Pancreas (tissue), 10 donors: ENCODE measurements around the gene KNL1. TPM values are rescaled to one million over a fixed set of nuclear protein-coding genes. Genes with fewer than 3 reads are reported as not detected.
"Not testable (repeated sequence)": the region's sequence is repeated elsewhere in the genome, so short reads cannot be mapped to it uniquely, and the experiment has no call there.

ENCODE experiments used
- ATAC-seq, 4 donors: fragments of 200-7000 bp; cut with Tn5 transposase; one replicate each; pipeline versions ENCODE4 v1.8.0 to v1.9.1; 2020; ENCODE audit warnings: mild to moderate bottlenecking in 4 of 4, moderate library complexity in 4 of 4
- DNase-seq, 6 donors: peaks; one replicate each; pipeline ENCODE4 v3.0.0-alpha.2; 2020
- FAIRE-seq: peaks from 2 replicates; lab custom pipeline; 2012; peaks lifted over from hg19 to GRCh38; lab: Jason Lieb, UNC
- H3K27ac ChIP-seq, 4 donors: fragments of 200-600 bp; sonication (generic); 1 replicate in 3 of 4; 2 replicates in 1 of 4; pipeline versions ENCODE4 v1.5.0 to v1.8.0; 2020
- H3K27me3 ChIP-seq, 4 donors: fragments of 200-600 bp; one replicate each; pipeline ENCODE4 v1.8.0; 2021
- H3K36me3 ChIP-seq, 3 donors: fragments of 200-600 bp; sonication (generic) in 1 of 3; one replicate each; pipeline versions ENCODE4 v1.5.0 to v1.8.0; 2020 to 2021
- H3K4me1 ChIP-seq, 3 donors: fragments of 200-600 bp; one replicate each; pipeline ENCODE4 v1.8.0; 2021
- H3K4me3 ChIP-seq, 4 donors: fragments of 200-600 bp; sonication (generic) in 2 of 4; one replicate each; pipeline versions ENCODE4 v1.5.0 to v1.8.0; 2020 to 2021
- H3K9me3 ChIP-seq, 4 donors: fragments of 200-600 bp; one replicate each; pipeline ENCODE4 v1.8.0; 2021
- CTCF ChIP-seq, 4 donors: fragments of 200-600 bp; sonication (generic) in 3 of 4; IDR thresholded peaks; one replicate each; pipeline versions ENCODE4 v1.5.0 to v1.8.0; 2021; ENCODE audit warnings: antibody characterized with exemption in 4 of 4
- WGBS, 2 donors: extraction: QIAGEN DNeasy Blood & Tissue Kit; methylation state at CpG; one replicate each; pipeline ENCODE4 v1.1.7; 2013; 5-methylcytosine and 5-hydroxymethylcytosine counted together
- intact Hi-C, 3 donors: fragments of 100-400 bp; cut with DNase I; formaldehyde crosslinking; loops; one replicate each; pipeline versions ENCODE4 v1.11.1 to v1.14.2; 2022
- polyA plus RNA-seq, 2 donors: library from polyadenylated mRNA; stranded (reverse); fragments of 200-250 nt; gene quantifications; one replicate each; pipeline ENCODE4 v1.2.3, GENCODE V29; 2013
- total RNA-seq, 6 donors: library from RNA; stranded (reverse); fragmentation: NEBNext Ultra II Directional in 4 of 6; extraction: Animal tissue kit (Norgen Biotek cat#: 25700) in 4 of 6; gene quantifications; one replicate each; pipeline versions ENCODE4 v1.2.1 to v1.2.4, GENCODE V29; 2021 to 2023
- donor health status: healthy with polysubstance abuse.
- donor health status: DM: no; HTN: no; CAD: no; lungs with moderate emphysema.
- donor health status: DM: no; HTN: no; CAD: no.
- donor health status: control.
- donor health status: control.
- donor health status: Bipolar disorder and iron deficiency.
- donor health status: DM: yes; HTN: yes; CAD: no.
- donor health status: DM: no; HTN: no; CAD: no.
- donor health status: DM: no; HTN: no; CAD: no.
- donor health status: DM: yes; HTN: yes; CAD: no.

Gene KNL1
- total and polyA plus RNA-seq, 8 donors = 0.02 to 0.90 (median 0.29) TPM

- no peak for FAIRE-seq
- Histone ChIP-seq H3K27ac (no peak overlapping the region), H3K9me3 (no peaks in the 10 kb centered on the region), H3K36me3 (no peaks in the 10 kb centered on the region), H3K4me1 (no peaks in the 10 kb centered on the region), H3K27me3 (no peaks in the 10 kb centered on the region), H3K4me3 (no peak overlapping the region)
- TF ChIP-seq CTCF (IDR thresholded peaks at IDR 0.05) = no peak
- WGBS, 2 donors = 91 to 95% methylated on average over 1 of the region's 1 CpG
- ATAC-seq = no peak
- intact Hi-C loops = no loop called here
- no peak for DNase-seq
Observed at GRCh38 chr15:40680151-40680550, 86.1 kb downstream of the KNL1 start.

GRCh38 chr15:40680959-40681358, 86.9 kb downstream of the KNL1 start:
- FAIRE-seq, H3K4me1 ChIP-seq, H3K36me3 ChIP-seq, ATAC-seq, DNase-seq, intact Hi-C loops, H3K27me3 ChIP-seq, H3K4me3 ChIP-seq, H3K27ac ChIP-seq, H3K9me3 ChIP-seq: not testable (repeated sequence)
- WGBS, 2 donors = 65 to 88% methylated on average over 1 of the region's 1 CpG

- Histone ChIP-seq H3K27ac (no peak overlapping the region), H3K4me3 (no peak overlapping the region), H3K27me3 (no peaks in the 10 kb centered on the region), H3K9me3 (no peaks in the 10 kb centered on the region), H3K4me1 (no peaks in the 10 kb centered on the region), H3K36me3 (no peaks in the 10 kb centered on the region)
- DNase-seq (no peak), ATAC-seq (no peak), FAIRE-seq (no peak)
- TF ChIP-seq CTCF (IDR thresholded peaks at IDR 0.05) = no peak
- intact Hi-C loops = no loop called here
Observed at GRCh38 chr15:40684381-40684780, 90.3 kb downstream of the KNL1 start.

- TF ChIP-seq CTCF (IDR thresholded peaks at IDR 0.05) = no peak
- no peak overlapping the region for H3K27ac ChIP-seq
- no peaks in the 10 kb centered on the region for H3K4me1 ChIP-seq
- no peaks in the 10 kb centered on the region for H3K36me3 ChIP-seq
- H3K4me3 ChIP-seq = no peak overlapping the region
- intact Hi-C loops = no loop called here
- ATAC-seq (no peak), DNase-seq (no peak), FAIRE-seq (no peak)
- H3K27me3 ChIP-seq = no peaks in the 10 kb centered on the region
- no peaks in the 10 kb centered on the region for H3K9me3 ChIP-seq
- 87 to 89% methylated on average over 2 of the region's 2 CpGs for WGBS, 2 donors
Observed at GRCh38 chr15:40685376-40685775, 91.3 kb downstream of the KNL1 start.

GRCh38 chr15:40688932-40689799, 95.1 kb downstream of the KNL1 start:
- Histone ChIP-seq H3K4me1 (peaks cover 0 to 8% (median 7%) of the 10 kb centered on the region in 3 donors), H3K36me3 (no peaks in the 10 kb centered on the region), H3K9me3 (no peaks in the 10 kb centered on the region), H3K27ac (no peak overlapping the region), H3K4me3 (no peak overlapping the region), H3K27me3 (no peaks in the 10 kb centered on the region)
- no peak for FAIRE-seq
- WGBS, 2 donors = 90% methylated on average over 9 of the region's 9 CpGs
- intact Hi-C loops = no loop called here
- TF ChIP-seq CTCF (IDR thresholded peaks at IDR 0.05) = no peak
- no peak for DNase-seq
- no peak for ATAC-seq
